ENCODE measurements around the gene ZNF616. TPM values are rescaled to one million over a fixed set of nuclear protein-coding genes. Genes with fewer than 3 reads are reported as not detected.

Gene ZNF616
- total and polyA plus RNA-seq, 11 donors: 1.7 to 10.0 (median 6.2) TPM

GRCh38 chr19:52095172-52096014 is 44.3 kb downstream of the ZNF616 start, which contains the start of gene ZNF841:
Gene ZNF841 (minus strand): TSS chr19:52095765. CDS start chr19:52084801, 10,964 bp downstream.
- Histone ChIP-seq H3K4me3 (peak within 1 kb of the TSS; percentile 69 to 99 (median 82)), H3K27me3 (no peaks in the 10 kb centered on the region), H3K36me3 (peaks cover 0 to 30% (median 13%) of the 10 kb centered on the region in 9 donors), H3K27ac (peak within 1 kb of the TSS in 11 of 12 donors; percentile 31 to 87 (median 71)), H3K9me3 (peaks cover 0 to 59% (median 14%) of the 10 kb centered on the region in 12 donors), H3K4me1 (peaks cover 0 to 24% (median 15%) of the 10 kb centered on the region in 12 donors)
- WGBS, 4 donors: 0 to 1% (median 1%) methylated on average over 58 to 59 of the region's 59 CpGs
- intact Hi-C loops (cut with DNase I): loop anchor here in 2 of 10 donors (1.0 to 5.0 kb wide), 2 partner anchors 42 to 46 kb away; partner anchors contain the start of gene ZNF616 (in 1 of the 2)
- TF ChIP-seq POLR2A (IDR thresholded peaks at IDR 0.05) (peak in 1 of 2 donors; percentile 73), CTCF (IDR thresholded peaks at IDR 0.05) (peak in 5 of 12 donors; percentile 6 to 48 (median 22))
- peak; percentile 96 to 98 (median 97) for DNase-seq
- peak; percentile 99 to 100 (median 100) for ATAC-seq

DNA sequence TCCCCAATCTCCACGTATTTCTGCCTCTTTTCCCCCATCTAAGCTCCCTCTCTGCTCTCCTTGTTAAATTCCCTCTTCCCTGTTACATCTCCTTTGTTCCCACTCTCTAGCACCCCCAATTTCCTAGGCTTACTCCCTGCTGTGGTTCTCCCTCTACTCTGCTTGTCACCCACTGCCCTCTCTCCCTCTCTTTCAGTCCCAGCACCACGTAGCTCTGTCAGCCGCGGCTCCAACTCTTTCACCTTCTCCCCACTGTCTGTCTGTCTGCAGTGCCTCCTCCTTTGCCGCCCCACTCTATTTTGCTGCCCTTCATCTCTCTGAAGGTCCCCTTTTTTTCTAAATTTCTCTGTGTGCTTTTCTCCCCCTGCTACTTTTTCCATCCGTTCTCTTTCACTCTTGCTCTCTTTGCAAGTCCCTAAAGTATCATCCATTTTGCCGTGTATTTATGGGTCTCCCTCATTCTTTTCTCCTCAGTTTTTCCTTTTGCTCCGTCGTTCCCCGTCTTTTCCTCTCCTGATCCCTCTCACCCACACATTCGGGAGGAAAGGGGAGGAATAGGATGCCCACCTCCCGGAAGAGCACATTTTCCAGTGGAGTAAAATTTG is 45.1 kb downstream of the ZNF616 start:
- Histone ChIP-seq H3K27ac (peak overlapping the region in 7 of 12 donors; percentile 57 to 87 (median 71)), H3K4me3 (peak overlapping the region; percentile 69 to 99 (median 82)), H3K36me3 (peaks cover 0 to 38% (median 17%) of the 10 kb centered on the region in 9 donors), H3K4me1 (peaks cover 0 to 24% (median 15%) of the 10 kb centered on the region in 12 donors), H3K9me3 (peaks cover 0 to 63% (median 14%) of the 10 kb centered on the region in 12 donors), H3K27me3 (no peaks in the 10 kb centered on the region)
- TF ChIP-seq CTCF (IDR thresholded peaks at IDR 0.05): no peak
- TF ChIP-seq POLR2A (IDR thresholded peaks at IDR 0.05): no peak
- ATAC-seq: peak in 1 of 4 donors; percentile 16
- DNase-seq: no peak
- intact Hi-C loops (cut with DNase I): loop anchor here in 2 of 10 donors (1.0 to 5.0 kb wide), 2 partner anchors 43 to 45 kb away; partner anchors contain the start of gene ZNF616 (in 1 of the 2)
- WGBS, 4 donors: 3 to 5% (median 4%) methylated on average over 12 of the region's 12 CpGs

DNA sequence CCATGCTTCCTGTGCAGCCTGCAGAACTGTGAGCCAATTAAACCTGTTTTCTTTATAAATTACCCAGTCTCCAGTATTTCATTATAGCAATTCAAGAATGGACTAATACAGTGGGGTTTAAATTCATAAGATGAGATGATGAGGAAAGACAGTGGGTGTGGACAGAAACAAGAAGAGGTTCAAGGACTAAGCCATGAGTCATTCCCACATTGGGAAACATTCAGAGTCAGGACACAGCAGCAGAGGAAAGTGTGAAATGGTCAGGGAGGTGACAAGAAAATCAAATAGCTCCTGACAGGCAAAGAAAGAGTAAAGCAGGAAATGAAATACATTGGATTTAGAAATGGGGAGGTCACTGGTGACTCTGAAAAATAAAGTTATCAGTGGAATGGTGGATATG is 53.3 kb downstream of the ZNF616 start:
- Histone ChIP-seq H3K27me3 (no peaks in the 10 kb centered on the region), H3K9me3 (peaks cover 0 to 50% (median 0%) of the 10 kb centered on the region in 12 donors), H3K27ac (no peak overlapping the region), H3K4me3 (no peak overlapping the region), H3K4me1 (no peaks in the 10 kb centered on the region), H3K36me3 (peaks cover 3 to 95% (median 85%) of the 10 kb centered on the region in 9 donors)
- DNase-seq: no peak
- TF ChIP-seq POLR2A (IDR thresholded peaks at IDR 0.05): no peak
- no peak for TF ChIP-seq CTCF (IDR thresholded peaks at IDR 0.05)
- ATAC-seq: no peak
- intact Hi-C loops (cut with DNase I): no loop called here

DNA sequence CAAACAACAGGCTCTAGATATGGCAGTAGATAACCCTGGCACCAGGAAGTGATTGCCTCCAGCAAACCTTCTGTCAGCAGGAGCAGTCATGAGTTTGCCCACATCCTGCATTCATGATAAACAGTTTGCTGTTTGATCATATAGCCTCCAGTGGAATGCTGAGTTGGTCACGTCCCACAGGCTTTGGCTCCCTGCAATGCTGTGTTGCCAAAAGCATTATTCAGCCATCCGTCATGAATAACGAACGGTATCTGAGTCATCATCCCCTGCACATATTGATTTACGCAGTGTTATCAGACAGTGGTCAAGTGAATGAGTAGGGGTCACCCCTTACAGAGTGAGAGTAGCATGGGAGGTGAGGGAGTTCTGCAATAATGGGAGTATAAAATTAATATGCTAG is 69.2 kb downstream of the ZNF616 start:
- Histone ChIP-seq H3K36me3 (peaks cover 17 to 100% (median 84%) of the 10 kb centered on the region in 9 donors), H3K4me1 (no peaks in the 10 kb centered on the region), H3K27me3 (no peaks in the 10 kb centered on the region), H3K4me3 (no peak overlapping the region), H3K27ac (no peak overlapping the region), H3K9me3 (peaks cover 0 to 100% (median 65%) of the 10 kb centered on the region in 12 donors)
- WGBS, 4 donors: 96 to 98% (median 97%) methylated on average over 5 of the region's 5 CpGs
- TF ChIP-seq CTCF (IDR thresholded peaks at IDR 0.05) (no peak), POLR2A (IDR thresholded peaks at IDR 0.05) (no peak)
- intact Hi-C loops (cut with DNase I): no loop called here
- no peak for ATAC-seq
- DNase-seq: no peak
